ENCODE results near the gene TRIM64C.
"Not testable (repeated sequence)": the region's sequence is repeated elsewhere in the genome, so short reads cannot be mapped to it uniquely, and the experiment has no call there.

The TRIM64C gene, protein sequence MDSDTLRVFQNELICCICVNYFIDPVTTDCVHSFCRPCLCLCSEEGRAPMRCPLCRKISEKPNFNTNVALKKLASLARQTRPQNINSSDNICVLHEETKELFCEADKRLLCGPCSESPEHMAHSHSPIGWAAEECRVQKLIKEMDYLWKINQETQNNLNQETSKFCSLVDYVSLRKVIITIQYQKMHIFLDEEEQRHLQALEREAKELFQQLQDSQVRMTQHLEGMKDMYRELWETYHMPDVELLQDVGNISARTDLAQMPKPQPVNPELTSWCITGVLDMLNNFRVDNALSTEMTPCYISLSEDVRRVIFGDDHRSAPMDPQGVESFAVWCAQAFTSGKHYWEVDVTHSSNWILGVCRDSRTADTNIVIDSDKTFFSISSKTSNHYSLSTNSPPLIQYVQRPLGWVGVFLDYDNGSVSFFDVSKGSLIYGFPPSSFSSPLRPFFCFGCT

DNA sequence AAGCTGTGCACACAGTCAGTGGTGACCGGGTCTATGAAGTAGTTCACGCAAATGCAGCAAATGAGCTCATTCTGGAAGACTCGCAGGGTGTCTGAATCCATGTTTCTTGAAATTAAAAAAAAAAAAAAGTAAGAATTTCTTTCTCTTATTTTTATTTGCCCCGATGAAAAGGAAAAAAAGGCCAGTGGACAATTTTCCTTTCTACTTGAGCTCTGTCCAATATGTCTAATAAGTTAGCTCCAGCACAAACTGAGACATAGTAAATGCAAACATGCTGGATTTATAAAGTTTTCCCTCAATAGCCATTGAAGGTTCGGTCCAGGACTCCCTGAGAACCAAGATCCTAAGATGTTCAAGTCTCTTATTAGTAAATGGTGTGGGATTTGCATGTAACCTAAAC is at the start of gene TRIM64C:
Gene TRIM64C (minus strand): TSS at position 101 of the 400 bp plus-strand sequence. CDS start 0 bp downstream, at position 101.
- DNase-seq (ENCODE audit: low read depth), result not testable (repeated sequence)

DNA sequence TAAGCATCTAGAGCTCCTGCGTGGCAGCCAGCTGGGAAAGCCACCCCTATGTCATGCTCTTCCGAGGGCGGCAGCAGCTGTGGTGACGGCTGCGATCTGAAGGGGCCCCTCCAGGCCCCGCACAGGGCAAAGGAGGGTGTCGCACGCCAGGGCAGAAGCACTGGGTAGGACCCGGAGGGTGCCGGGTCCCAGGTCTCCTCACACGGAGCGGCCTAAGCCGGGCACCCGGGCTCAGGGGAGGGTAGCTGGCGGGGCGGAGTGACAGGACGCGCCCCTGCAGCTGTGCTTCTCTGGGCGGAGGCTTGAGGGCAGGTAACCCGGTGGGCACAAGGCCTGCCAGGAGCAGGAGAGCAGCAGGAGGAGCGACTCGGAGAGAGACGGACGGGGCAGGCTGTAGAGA is 43.4 kb upstream of the TRIM64C start:
- DNase-seq (ENCODE audit: low read depth), result not testable (repeated sequence)

DNA sequence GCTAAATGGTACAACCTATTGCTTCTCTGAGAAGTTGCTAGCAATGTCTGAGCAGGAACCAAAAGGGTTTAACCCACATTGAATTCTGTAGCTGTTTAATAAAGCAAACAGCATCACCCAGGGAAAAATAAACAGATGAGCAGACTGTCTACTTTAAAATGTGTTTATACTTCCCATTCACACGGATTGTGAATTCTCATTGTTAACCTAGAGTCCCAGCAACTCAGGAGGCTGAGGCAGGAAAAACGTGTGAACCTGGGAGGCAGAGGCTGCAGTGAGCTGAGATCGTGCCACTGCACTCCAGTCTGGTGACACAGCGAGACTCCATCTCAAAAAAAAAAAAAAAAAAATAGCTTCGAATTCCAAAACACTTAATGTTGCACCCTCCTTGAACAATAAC is 11.0 kb upstream of the TRIM64C start:
- DNase-seq (ENCODE audit: low read depth), result not testable (repeated sequence)

DNA sequence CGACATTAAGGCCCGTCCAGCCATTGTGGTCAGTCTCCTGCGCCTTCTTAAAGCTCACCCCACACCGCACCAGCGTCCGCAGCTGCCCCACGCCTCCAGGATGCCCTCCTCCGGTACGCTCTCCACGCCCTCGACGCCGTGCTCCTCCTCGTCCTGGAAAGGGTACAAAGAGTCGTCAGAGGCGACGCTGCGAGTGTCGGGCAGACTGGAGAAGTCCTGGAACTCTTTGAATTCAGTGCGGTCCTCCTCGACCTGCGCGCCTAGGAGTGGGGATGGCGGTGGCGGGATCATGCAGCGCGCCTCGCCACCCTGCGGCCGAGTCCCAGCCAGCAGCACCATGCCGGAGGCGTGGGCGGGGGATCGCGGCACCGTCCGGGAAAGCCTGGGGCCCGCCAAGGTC is 9.1 kb downstream of the TRIM64C start:
- not testable (repeated sequence) for DNase-seq (ENCODE audit: low read depth)

DNA sequence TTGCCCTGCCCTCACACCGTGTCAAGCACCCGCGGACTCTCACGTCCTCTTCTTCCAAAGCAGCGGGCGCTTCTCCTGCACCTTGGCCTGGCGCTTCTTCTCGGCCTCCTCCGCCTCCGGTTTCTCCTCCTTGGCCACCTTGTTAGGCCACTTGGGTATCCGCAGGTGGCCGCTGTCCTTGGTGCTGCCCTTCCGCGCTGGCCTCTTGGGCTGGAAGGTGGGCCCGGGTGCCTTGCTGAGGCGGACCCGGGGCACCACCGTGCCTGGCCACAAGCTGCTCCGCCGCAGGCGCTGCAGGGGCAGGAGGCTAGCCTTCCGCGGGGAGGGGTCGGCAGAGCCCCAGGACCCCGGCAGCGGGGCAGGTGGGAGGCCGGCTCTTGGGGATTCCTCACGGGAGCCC is 10.7 kb downstream of the TRIM64C start:
- not testable (repeated sequence) for DNase-seq (ENCODE audit: low read depth)

DNA sequence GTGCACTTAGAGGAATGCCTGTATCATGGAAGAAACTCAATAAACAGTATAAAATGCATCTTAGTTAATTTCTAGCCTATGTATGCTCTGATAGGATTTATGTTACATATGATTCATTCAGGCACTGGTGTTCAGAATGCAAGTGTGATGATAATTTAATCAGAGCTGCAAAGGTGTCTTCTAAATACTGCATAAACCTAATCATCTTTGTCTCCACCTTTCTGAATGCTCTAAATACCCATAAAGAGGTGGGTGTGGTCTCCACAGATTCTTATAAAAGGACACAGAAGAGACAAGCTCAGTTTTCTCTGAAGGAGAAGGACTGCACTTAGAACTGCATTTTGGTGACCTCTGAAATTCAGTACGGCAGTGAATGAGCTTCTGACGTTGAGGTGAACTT is 30.4 kb downstream of the TRIM64C start, which contains the start of gene TRIM49B:
Gene TRIM49B (plus strand): TSS at position 301 of the 400 bp plus-strand sequence. CDS start 2,777 bp downstream, outside the sequence.
- DNase-seq (ENCODE audit: low read depth), result not testable (repeated sequence)
